Neural cell (in vitro differentiated cells): Measurements from ENCODE around the gene SIX2.

ENCODE experiments used
- CTCF ChIP-seq: fragments of 450-650 bp; IDR thresholded peaks from 2 replicates; pipeline ENCODE4 v1.5.1; 2014; ENCODE audit warnings: antibody characterized with exemption, mild to moderate bottlenecking, moderate library complexity; ENCODE audit not compliant: poor library complexity, severe bottlenecking
- EP300 ChIP-seq: fragments of 450-650 bp; conservative IDR thresholded peaks from 2 replicates; pipeline ENCODE4 v1.6.1; 2014; ENCODE audit warnings: antibody characterized with exemption, mild to moderate bottlenecking, moderate library complexity; ENCODE audit not compliant: poor library complexity, severe bottlenecking
- MXI1 ChIP-seq: fragments of 450-650 bp; conservative IDR thresholded peaks from 2 replicates; pipeline ENCODE4 v1.6.1; 2014; ENCODE audit warnings: antibody characterized with exemption, mild to moderate bottlenecking; ENCODE audit not compliant: poor library complexity, severe bottlenecking
- POLR2AphosphoS5 ChIP-seq: IDR thresholded peaks from 2 replicates; pipeline ENCODE4 v1.6.1; 2012
- TAF1 ChIP-seq: IDR thresholded peaks from 2 replicates; pipeline ENCODE4 v1.6.1; 2012; ENCODE audit warnings: low read depth

GRCh38 chr2:44965684-44966083 lies 43.6 kb downstream of the SIX2 start:
- TF ChIP-seq CTCF (no peak), MXI1 (no peak), EP300 (no peak), POLR2AphosphoS5 (no peak), TAF1 (no peak)
